SKM-1 treated with dmso at 0.1 percent for 144 hours (cell line): ENCODE data around the gene SF1.

Experiments used
- DNase-seq: peaks from one replicate; lab custom pipeline; 2025; ENCODE audit not compliant: unreplicated experiment; lab: John Stamatoyannopoulos, UW

Gene SF1

DNA sequence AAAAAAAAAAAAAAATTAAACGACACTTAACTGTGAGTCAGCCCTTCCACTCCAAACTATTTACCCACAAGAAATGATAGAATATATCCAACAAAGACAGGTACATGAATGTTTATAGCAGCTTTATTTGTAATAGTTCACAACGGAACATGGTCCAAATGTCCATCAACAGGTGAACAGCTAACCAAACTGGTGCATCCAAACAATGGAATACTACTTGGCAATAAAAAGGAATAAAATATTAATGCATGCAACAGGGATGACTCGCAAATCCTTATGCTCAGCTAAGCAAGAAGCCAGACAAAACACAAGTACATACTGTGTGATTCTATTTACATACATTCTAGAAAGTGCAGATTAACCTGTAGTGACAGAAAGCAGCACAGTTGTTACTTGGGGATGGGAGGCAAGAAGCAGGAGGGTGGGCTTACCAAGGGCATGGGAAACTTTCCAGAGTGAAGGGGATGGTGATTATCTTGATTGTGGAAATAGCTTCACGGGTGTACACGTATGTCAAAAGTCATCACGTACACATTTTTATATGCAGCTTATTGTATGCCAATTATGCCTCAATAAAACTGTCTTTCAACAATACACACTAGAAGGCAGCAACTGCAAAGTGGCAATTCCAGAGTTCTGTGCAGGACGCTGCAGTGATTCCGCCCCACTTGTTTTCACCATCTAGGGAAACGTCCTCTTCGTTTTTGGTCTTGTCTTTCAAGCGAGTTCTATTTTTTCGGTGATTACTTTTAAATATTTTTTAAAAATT is 6.7 kb upstream of the SF1 start:
- no peak for DNase-seq

DNA sequence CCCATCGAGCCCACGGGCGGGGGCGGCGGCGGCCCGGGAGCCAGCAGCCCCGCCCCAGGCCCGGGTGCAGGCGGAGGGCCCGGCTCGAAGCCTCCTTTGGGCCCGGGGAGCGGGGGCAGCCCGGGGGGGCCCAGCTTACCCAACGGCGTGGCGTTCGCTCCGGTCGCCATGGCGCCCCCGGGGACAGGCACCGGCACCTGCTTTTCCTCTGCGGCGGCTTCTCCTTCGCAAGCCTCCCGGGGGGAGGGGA is 194 bp downstream of the SF1 start:
- no peak for DNase-seq

- peak; percentile 73 for DNase-seq
Measured at GRCh38 chr11:64777449-64778222, 706 bp downstream of the SF1 start.

DNA sequence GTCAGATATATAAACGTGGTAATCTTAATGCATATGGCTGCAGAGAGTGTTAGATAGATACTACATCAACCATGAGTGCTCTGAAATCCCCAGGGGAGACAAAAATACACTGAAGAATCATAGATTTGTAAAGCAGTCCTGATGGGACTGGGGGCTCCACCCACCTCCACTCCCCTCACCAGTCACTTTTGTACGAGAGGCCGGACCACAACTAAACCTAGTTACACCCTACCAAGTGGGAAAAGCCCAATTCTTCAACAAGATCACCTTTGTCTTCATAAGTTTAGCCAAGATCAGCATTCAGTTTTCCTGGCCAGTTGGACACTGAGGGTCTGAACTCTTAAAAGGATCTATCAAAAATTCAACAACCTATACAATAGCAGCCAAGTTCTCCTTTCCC is 1.5 kb downstream of the SF1 start:
- DNase-seq: no peak

GRCh38 chr11:64776425-64776824 is 1.9 kb downstream of the SF1 start:
- DNase-seq: no peak

GRCh38 chr11:64774144-64774543 is 4.2 kb downstream of the SF1 start:
- DNase-seq: no peak

DNA sequence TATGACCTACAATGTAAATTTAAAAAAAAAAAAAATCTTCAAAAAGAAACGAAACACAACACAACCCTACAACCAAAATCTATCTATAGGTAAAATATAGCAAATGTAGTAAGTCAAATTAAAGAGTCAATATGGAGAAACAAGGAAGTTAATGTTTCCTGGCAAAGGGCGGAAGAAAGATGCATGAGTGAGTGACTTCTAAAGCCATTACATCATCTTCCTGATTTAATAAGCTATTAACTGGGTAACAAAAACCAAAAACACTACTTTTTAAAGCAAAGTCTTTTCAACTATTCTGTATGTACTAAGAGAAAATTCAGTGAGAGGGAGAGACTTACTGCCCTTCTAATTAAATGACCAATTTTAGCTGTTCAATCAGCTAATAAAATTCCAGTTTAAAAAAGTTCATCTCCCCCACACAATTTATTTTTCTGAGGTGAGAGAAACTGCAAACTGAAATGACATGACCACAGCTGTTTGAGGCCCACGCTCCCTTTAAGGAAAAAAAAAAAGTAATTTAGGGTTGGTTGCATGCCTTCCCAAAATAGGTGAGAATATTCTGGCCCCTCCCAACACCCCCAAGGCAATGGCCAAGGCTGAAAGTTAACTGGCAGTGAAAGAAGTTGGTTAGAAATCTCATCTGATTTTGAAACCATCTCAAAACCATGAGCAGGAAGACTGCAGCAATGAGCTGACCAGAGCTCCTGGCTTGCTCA is 5.9 kb downstream of the SF1 start:
- no peak for DNase-seq

DNA sequence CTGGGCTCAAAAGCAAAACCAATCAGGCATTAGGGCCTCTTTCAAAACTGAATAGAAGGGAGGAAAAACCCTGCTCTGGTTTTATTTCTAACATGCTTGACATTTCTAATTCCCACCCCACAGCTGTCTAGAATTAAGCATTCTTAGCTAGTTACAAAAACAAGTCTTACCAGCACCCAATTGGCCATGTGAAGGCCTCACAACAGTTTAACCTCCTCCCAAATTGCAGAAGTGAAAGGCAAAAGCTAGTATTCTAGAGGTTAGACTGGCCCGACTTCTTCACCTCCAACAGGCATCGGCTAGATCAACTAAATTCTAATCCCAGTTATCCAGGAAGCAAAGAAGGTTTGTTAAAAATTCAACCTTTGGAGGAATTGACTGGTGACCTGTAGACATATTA is 6.5 kb downstream of the SF1 start:
- no peak for DNase-seq

DNA sequence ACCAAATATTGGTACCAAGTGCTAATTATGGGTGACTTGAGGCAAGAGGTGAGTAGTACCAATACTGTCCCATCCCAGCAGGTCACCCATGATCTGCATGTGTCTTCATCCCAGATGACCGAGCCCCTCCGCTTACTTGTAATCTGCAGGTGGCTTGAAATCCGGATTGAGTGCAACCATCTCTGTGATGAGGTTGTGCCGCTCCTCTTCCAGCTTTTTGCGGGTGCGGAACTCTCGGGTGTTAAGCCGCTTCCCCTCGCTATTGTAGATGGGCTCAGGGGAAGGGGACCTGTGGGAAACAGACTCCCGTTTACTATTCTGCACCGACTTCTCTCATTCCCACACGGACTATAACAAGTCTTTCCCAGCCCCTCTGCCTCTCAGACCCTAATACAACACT is 8.2 kb downstream of the SF1 start:
- no peak for DNase-seq

GRCh38 chr11:64769283-64769682 is 9.1 kb downstream of the SF1 start:
- no peak for DNase-seq

- DNase-seq: no peak
Measured at GRCh38 chr11:64768300-64768694, 10.0 kb downstream of the SF1 start.

DNA sequence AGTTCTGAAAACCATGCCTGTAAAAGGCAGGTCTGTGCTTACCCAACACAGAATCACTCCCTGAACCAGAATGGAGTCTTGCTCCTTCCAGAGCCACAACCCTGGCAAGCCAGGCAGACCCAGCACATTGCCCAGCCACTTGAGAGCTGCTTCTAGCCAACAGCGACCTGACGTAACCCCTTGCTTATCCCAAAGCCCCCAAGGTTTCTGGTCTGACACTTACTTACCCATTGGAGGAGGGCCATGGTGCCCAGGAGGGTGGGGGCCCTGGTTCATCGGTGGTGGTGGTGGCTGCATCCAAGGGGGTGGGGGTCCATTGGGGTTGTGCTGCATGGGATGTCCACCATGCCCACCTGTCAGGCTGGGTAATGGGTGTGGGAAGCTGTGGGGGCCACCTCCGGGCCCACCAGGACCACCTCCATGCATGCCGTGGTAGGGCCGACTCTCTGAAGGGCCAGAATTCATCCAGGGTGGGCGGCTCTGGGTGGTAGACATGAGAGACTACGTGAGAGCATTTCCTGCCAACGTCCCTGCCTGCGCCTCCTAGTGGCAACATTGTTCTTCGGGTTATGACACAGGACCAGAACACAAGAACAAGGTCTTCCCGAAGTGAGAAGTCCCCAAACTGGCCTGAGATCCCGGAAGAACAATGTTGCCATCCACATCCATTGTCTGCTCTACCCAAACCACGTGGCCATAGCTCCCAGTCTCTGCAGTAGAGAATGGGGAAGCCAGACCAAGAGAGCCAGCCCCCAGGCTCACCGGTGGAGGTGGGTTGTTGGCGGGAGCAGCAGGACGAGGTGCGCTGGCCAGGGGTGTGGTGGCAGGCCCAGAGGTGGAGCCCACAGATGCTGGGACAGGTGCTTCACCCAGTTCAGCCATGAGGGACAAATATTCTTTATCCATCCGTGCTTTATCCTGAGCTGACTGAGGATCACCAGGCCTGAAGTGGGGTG is 10.7 kb downstream of the SF1 start:
- DNase-seq: peak; percentile 37

DNA sequence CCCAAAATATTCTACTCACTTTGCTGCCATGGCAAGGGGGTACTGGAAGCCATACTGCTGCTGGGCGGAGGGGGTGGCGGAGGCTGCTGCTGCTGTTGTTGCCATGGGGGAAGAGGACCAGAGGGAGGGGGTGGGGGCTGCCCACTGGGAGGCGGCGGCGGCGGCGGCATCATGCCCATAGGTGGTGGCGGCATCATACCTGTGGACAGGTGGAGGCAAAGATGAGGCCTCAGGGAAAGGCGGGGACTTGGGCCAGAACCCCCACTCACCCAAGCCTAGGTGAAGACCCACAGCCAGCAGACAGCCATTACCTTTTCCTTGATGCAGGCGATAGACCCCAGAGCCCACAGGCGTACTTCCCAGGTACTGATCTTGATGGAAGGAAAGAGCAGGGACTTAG is 11.5 kb downstream of the SF1 start:
- no peak for DNase-seq

DNA sequence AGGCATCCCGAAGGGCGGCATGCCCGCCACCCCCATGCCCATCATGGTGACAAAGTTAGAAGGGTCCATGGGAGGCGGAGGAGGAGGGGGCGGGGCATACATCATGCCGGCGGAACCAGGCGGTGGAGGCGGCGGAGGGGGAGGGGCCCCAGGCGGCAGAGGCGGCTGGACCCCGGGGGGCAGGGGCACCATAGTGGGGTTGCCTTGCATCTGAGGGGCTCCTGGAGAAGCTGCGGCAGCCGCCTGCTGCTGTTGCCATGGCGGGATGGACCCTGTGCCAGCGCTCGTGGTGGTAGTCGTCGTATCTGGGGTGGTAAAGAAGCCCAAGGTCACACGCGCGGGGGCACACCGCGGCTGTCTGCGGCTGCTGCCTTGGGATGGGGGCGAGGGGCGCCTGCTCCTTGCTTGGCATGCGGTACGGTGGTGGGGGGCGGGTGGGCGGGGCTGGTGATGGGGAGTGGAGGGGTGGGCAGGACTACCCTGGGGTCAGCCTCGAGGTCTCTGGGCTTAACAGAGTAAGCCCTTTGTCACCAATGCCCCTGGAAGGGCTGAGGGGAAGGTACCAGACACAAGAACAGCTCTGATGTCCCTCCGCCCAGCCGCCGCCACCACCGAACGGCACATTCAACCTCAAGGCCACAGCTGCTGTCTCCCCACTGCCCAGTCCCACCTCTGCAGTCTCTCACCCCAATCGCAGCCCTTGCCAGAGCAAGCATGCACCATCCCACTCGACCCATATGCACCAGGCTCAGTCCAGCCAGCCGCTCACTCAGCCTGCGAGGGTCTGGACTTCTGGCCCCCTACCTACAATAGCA is 12.3 kb downstream of the SF1 start:
- DNase-seq: no peak

GRCh38 chr11:64765291-64765850 is 13.0 kb downstream of the SF1 start:
- DNase-seq: no peak

GRCh38 chr11:64764753-64765152 is 13.6 kb downstream of the SF1 start:
- DNase-seq: no peak

DNA sequence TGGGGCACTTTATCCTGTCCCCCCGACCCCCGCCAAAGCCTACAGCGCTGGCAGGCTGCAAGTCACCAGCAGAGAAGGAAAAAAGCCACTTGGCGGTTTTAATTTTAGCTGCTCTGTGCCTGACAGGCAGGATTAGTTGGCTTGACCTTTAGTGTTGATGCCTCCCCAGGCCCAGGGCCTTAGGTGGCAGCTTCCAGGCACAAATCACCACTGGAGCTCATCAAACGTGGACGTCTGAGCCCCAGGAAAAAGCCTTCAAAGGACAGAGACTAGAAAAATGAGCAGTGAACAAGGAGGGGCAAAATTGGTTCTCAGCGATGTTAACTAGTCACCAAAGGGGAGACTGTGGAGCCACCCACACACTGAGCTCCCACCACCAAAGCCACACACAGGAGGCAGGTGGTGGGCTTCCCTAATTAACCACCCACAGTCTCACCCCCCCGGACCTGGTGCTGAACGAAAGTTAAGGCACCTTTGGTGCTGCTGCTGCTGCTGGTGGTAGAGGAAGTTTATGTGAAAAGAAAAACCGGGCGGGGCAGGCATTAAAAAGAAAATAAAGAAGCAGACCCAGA is 14.2 kb downstream of the SF1 start:
- no peak for DNase-seq

GRCh38 chr11:64763526-64764039 is 14.8 kb downstream of the SF1 start:
- DNase-seq: no peak
